SU-DHL-6 (cell line): ENCODE measurements around the gene DROSHA.

Experiments
- CTCF ChIP-seq: fragments of 200-600 bp; sonication (generic); IDR thresholded peaks from one replicate; pipeline ENCODE4 v1.5.1; 2017; ENCODE audit warnings: antibody characterized with exemption, mild to moderate bottlenecking, low read length, moderate library complexity; ENCODE audit not compliant: insufficient read depth, poor library complexity, severe bottlenecking
- EZH2phosphoT487 ChIP-seq: fragments of 200-600 bp; sonication (generic), shearing (Covaris generic); conservative IDR thresholded peaks from 2 replicates; pipeline ENCODE4 v1.6.1; 2018; ENCODE audit warnings: mild to moderate bottlenecking, antibody characterized with exemption, low read length, moderate library complexity, mixed read lengths

- TF ChIP-seq CTCF = no peak
- no peak for TF ChIP-seq EZH2phosphoT487
Measured at GRCh38 chr5:31559942-31560341, 28.0 kb upstream of the DROSHA start.
